Kidney (tissue), 14 donors: Measurements from ENCODE around the gene TEX19. TPM values are rescaled to one million over a fixed set of nuclear protein-coding genes. Genes with fewer than 3 reads are reported as not detected.

Experiments
- DNase-seq, 5 donors: peaks; one replicate each; pipeline ENCODE4 v3.0.0-alpha.2; 2013 to 2020
- FAIRE-seq: peaks from 2 replicates; lab custom pipeline; 2012; peaks lifted over from hg19 to GRCh38; lab: Jason Lieb, UNC
- H3K27ac ChIP-seq, 2 donors: one replicate each; pipeline ENCODE4 v1.7.0; 2013; ENCODE audit warnings: low read depth in 2 of 2, low read length in 2 of 2, inconsistent platforms in 1 of 2
- H3K27me3 ChIP-seq: one replicate; pipeline ENCODE4 v1.7.1; 2013; ENCODE audit warnings: low read length, inconsistent platforms; ENCODE audit not compliant: control insufficient read depth, insufficient read depth
- H3K36me3 ChIP-seq, 3 donors: one replicate each; pipeline versions ENCODE4 v1.7.0 to v1.7.1; 2013; ENCODE audit warnings: low read length in 3 of 3, control low read depth in 1 of 3, inconsistent platforms in 1 of 3; ENCODE audit not compliant: insufficient read depth in 3 of 3, control insufficient read depth in 2 of 3
- H3K4me1 ChIP-seq, 3 donors: one replicate each; pipeline versions ENCODE4 v1.7.0 to v1.7.1; 2013; ENCODE audit warnings: low read length in 3 of 3, inconsistent platforms in 1 of 3, low read depth in 1 of 3; ENCODE audit not compliant: control insufficient read depth in 2 of 3, insufficient read depth in 2 of 3
- H3K4me3 ChIP-seq, 3 donors: one replicate each; pipeline versions ENCODE4 v1.7.0 to v1.8.1; 2013; ENCODE audit warnings: low read length in 3 of 3, control low read depth in 1 of 3, inconsistent platforms in 1 of 3
- H3K9ac ChIP-seq, 3 donors: one replicate each; pipeline versions ENCODE4 v1.7.0 to v1.7.1; 2013; ENCODE audit warnings: low read length in 3 of 3, control low read depth in 1 of 3, inconsistent platforms in 1 of 3
- H3K9me3 ChIP-seq, 3 donors: one replicate each; pipeline versions ENCODE4 v1.7.0 to v1.7.1; 2013; ENCODE audit warnings: low read length in 3 of 3, control low read depth in 1 of 3, inconsistent platforms in 1 of 3; ENCODE audit not compliant: control insufficient read depth in 2 of 3, insufficient read depth in 1 of 3
- CTCF ChIP-seq: IDR thresholded peaks from 3 replicates; pipeline ENCODE4 v1.5.1; 2012; ENCODE audit warnings: mild to moderate bottlenecking, moderate library complexity, borderline replicate concordance; ENCODE audit not compliant: insufficient read depth; ENCODE audit errors: extremely low read depth
- intact Hi-C: fragments of 100-400 bp; cut with DNase I; formaldehyde crosslinking; loops from one replicate; pipeline ENCODE4 v1.11.1; 2022
- polyA plus RNA-seq: library from polyadenylated mRNA; stranded (reverse); fragments of 350-450 nt; fragmentation: Illumina TruSeq; extraction: RNeasy Lipid Tissue Mini Kit (QIAGEN cat#74804); gene quantifications from one replicate; pipeline ENCODE4 v1.2.3, GENCODE V29; 2014; ENCODE audit warnings: low read depth, low replicate concordance; ENCODE audit not compliant: insufficient read depth
- total RNA-seq: library from RNA; stranded (reverse); fragmentation: NEBNext Ultra II Directional; extraction: Animal tissue kit (Norgen Biotek cat#: 25700); gene quantifications from one replicate; pipeline ENCODE4 v1.2.1, GENCODE V29; 2021
- donor health status: control.
- donor health status: control.
- donor health status: control.
- donor health status: control.
- donor health status: control.
- donor health status: DM: yes; HTN: yes; CAD: no.
- donor health status: Normal renal cell carcinoma (clear cell type).

The TEX19 gene
- total and polyA plus RNA-seq, 2 donors from 2014 or later, result not detected

GRCh38 chr17:82366749-82367148, 7.7 kb downstream of the TEX19 start:
- no peak for FAIRE-seq
- Histone ChIP-seq H3K9me3 (no peaks in the 10 kb centered on the region), H3K9ac (no peak overlapping the region), H3K4me1 (peaks cover 0 to 6% (median 0%) of the 10 kb centered on the region in 3 donors), H3K27ac (no peak overlapping the region), H3K27me3 (no peaks in the 10 kb centered on the region), H3K36me3 (no peaks in the 10 kb centered on the region), H3K4me3 (no peak overlapping the region)
- no peak for TF ChIP-seq CTCF
- DNase-seq, result no peak
- intact Hi-C loops, result no loop called here

GRCh38 chr17:82367724-82368524, 8.9 kb downstream of the TEX19 start:
- no peak overlapping the region for H3K4me3 ChIP-seq
- no peak overlapping the region for H3K27ac ChIP-seq
- no peaks in the 10 kb centered on the region for H3K36me3 ChIP-seq
- DNase-seq, result peak in 2 of 5 donors; percentile 65 to 74
- FAIRE-seq, result no peak
- intact Hi-C loops, result no loop called here
- TF ChIP-seq CTCF, result no peak
- H3K9me3 ChIP-seq, result no peaks in the 10 kb centered on the region
- no peaks in the 10 kb centered on the region for H3K27me3 ChIP-seq
- no peak overlapping the region for H3K9ac ChIP-seq
- peaks cover 0 to 6% (median 0%) of the 10 kb centered on the region in 3 donors for H3K4me1 ChIP-seq

GRCh38 chr17:82369211-82369610, 10.2 kb downstream of the TEX19 start:
- H3K36me3 ChIP-seq, result no peaks in the 10 kb centered on the region
- no peak overlapping the region for H3K9ac ChIP-seq
- TF ChIP-seq CTCF, result no peak
- no peaks in the 10 kb centered on the region for H3K27me3 ChIP-seq
- no peak overlapping the region for H3K27ac ChIP-seq
- no peak overlapping the region for H3K4me3 ChIP-seq
- intact Hi-C loops, result no loop called here
- H3K9me3 ChIP-seq, result no peaks in the 10 kb centered on the region
- peaks cover 0 to 6% (median 0%) of the 10 kb centered on the region in 3 donors for H3K4me1 ChIP-seq
- DNase-seq (no peak), FAIRE-seq (no peak)
